ENCODE measurements around the gene FKBP8.
"Not testable (repeated sequence)": the region's sequence is repeated elsewhere in the genome, so short reads cannot be mapped to it uniquely, and the experiment has no call there.

The FKBP8 gene

DNA sequence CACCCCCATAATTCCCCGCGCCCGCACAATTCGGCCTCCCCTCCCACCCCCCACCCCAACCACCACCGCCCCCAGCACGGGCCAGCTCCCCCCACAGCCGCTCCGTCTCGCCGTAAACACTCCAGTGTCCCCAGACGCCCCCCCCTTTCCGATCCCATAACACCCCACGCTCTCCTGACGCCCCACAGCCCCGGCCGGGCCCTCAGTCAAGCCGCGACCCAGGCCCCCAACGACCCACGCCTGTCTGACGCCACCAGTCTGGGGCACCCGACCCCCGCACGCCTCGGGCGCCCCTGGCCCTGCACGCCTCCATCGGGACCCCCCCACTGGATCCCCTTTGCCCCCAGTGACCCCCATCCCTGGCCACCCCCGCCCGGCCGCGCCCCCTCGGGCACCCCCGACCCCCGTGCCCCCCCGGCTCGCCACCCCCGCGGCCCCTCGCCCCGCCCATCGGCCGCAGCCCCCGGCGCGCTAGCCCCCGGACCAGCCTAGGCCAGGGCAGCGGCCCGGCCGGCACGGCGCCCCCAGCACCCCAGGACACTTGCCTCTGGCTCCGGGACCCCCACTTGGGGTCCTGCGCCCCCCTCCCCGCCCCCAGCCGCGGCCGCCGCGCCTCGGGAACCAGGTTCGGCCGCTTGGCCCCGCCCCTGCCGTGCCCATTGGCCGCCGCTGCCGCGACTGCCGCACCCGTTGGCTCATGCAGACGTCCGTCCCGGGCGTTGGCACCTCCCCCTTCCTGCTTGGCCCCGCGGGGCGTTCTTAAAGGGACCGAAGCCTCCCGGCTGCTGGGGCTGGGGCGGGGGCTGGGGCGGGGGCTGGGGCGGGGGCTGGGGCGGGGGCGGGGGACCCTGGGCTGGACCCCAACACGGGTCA, at the start of gene FKBP8:
FKBP8 (minus strand) TSS at position 633 of the 873 bp plus-strand sequence. CDS start 1,603 bp downstream, outside the sequence.
- peak; percentile 96 for DNase-seq

DNA sequence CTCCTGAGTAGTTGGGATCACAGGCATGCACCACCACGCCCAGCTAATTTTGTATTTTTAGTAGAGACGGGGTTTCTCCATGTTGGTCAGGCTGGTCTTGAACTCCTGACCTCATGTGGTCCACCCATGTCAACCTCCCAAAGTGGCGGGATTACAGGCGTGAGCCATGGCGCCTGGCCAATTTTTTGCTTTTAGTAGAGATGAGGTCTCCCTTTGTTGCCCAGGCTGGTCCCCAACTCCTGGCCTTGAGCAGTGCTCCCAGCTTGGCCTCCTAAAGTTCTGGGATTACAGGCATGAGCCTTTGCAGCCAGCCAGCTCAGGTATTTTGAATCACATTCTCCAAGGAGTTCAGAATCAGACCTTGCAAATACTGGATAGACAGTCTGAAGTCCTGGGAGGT, 49.4 kb upstream of the FKBP8 start:
- not testable (repeated sequence) for DNase-seq

DNA sequence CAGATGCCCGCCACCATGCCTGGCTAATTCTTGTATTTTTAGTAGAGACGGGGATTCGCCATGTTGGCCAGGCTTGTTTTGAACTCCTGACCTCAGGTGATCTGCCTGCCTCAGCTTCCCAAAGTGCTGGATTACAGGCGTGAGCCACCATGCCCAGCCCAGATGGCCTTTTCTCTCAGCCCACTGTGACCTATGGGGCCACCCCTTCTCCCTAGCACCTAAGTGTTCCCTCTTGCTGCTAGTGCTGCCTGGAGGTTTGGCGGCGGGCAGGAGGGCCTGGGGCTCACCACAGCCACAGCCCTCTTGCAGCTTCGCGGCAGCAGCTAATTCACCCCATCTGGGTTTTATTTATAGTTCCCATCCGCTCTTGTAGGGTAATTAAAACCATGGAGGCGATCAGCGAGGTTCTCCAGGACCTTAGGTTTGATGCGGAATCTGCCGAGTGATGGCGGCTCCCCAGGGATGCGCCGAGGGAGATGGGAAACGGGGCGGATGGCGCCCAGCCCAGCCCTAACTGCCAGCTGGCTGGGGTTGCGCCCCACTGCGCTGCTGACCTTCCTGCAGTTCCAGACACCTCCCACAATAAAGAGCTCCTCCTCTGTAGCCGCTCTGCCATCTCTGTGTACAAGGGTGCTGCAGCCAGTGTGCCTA, 48.5 kb upstream of the FKBP8 start:
- no peak for DNase-seq

DNA sequence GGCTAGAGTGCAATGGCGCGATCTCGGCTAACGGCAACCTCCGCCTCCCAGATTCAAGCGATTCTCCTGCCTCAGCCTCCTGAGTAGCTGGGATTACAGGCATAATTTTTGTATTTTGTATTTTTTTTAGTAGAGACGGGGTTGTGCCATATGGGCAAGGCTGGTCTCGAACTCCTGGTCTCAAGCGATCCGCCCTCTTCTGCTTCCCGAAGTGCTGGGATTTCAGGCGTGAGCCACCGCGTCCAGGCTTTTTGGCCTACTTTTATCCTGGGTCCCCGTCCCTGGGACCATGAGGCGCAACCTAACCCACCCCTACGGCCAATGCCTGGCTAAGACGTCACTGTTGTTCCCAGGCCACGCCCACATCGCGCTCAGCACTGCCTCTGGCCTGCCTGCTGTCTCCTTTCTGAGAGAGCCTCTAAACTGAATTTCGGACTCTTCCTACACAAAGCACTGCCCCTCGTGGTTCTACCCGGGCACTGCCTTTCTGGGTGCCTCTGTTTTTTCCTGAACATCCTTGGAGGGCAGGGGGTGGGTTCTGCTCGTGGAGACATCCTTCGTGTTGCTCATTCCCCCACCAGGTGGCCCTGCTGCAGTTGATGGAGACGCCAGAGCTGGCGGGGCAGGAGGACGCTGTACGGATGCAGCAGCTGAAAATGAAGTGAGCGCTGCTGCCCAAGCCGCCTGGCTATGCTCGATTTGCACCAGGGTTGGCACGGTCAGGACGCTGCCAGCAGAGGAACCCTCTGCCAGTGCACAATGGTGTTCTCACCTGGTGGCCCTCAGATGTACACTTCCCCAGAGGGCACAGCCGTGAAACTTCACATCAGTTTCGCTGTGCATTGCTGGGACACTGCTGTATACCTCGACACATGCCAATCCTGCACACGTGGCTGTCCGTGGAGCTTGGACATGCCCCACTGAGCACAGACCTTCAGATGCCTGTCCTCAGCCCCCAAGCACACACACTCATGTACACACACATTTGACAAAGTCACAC, 47.2 kb upstream of the FKBP8 start:
- no peak for DNase-seq

DNA sequence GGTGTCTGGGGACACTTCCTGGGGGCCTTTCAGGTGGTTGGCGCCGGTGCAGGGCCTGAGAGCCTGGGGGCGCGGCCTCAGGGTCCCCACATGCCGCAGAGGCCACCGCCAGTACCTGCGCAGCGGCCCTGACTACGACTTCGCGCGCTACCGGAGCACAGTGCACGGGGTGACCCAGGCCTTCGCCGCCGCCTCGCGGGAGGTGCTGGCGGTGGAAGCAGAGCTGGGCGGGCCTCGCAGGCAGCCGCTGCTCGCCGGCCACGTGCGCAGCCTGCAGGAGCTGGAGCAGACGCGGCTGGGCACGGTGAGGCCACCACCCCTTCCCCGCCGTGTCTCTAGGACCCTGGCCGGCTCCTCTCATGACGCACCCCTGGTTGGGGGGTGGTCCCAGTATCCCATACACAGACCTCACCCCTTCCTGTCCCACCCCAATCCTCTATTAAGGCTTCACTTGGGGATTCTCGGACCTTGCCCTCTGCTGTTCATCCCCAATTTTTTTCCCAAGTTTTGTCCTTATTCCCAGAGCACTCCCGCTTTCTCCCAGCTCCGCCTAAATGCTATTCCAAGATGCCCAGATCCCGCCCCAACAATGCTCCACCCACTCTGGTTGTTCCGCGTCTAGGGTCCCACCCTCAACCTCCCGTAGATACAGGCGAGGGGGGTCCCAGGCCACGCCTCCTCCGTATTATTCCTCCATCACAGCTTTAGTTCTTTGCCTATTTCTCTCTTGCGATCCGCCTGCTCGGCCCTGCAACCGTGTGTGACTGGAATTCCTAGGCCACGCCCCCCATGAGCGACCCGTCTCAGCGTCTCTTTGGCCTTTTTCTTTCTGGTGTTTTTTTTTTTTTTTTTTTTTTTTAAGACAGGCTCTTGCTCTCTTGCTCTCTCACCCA, 46.3 kb upstream of the FKBP8 start:
- DNase-seq: peak; percentile 74

DNA sequence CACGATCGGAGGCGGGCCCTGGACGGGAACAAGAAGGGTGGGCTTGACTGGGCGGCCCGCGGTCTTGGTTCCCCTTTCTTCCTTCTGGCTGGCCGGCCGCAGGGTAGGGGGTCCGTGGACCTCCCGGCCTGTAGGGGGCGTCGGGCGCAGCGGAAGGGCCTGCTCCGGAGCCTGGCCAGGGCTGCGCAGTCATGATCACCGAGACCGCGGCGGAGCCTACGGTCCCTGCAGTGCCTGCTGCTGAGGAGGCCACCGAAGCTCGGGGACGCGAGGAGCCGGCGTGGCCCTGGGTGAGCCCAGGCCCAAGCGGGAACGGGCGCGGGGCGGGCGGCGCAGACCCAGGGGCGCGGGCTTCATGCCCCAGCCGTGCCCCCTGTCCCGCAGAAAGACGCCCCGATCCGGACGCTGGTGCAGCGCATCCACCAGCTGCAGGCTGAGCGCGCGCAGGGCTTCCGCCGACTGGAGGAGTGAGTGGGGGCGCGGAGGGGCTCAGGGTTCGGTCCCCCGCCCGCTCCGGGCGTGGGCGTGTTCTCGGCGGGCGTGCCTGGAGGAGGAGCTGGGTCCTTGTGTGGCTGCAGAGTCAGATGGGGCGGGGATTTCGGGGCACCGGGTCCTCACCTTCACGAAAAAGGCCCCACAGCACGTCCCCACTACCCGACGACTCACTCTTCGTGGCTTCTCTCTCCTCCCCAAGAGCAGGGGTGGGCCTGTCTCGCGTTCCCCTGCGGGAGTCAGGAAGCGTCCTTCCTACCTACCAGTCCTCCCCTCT, 45.4 kb upstream of the FKBP8 start, which contains the start of gene REX1BD:
REX1BD (plus strand) TSS at position 188 of the 769 bp plus-strand sequence; CDS start at position 192, 4 bp downstream.
- DNase-seq: peak; percentile 90

DNA sequence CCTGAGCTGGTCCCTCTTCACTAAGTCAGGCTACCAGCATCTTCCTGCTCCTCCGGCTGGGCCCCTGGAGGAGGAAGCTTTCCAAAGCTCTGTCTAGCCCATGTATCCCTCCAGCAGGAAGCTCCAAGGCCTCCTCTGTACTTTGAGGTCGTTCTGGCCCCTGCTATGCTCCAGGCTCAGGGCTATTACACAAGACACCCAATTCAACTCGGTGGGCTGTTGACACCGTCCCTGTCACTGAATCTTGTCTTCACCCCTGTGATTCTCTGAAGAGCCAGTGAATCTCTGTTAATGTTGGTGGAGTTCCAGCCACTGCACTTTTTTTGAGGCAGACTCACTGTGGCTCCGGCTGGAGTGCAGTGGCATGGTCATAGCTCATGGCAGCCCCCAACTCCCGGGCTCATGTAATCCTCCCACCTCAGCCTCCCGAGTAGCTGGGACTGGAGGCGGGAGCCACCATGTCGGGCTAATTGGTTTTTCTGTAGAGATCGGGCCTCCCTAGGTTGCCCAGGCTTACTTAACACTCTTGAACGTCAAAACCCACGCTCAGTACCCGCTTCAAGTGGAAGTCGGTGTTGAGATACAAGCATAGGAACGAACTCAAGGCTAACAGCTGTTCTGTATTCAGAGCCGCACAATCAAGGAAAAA, 44.7 kb upstream of the FKBP8 start:
- DNase-seq: no peak

DNA sequence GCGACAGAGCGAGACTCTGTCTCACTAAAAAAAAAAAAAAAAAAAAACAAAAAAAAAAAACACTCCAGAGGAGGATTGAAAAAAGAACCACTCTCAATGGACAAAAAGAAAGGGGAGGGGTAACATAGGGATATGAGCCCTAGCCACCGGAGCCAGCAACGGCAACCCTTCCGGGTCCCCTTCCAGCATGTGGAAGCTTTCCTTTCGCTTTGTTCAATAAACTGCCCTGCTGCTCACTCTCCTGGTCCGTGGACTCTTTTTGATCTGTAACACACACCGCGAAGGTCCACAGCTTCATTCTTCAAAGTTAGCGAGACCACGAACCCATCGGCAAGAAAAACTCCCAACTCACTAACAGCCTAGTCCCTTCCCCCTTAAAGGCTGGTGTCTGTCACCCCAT, 44.2 kb upstream of the FKBP8 start:
- DNase-seq: no peak

DNA sequence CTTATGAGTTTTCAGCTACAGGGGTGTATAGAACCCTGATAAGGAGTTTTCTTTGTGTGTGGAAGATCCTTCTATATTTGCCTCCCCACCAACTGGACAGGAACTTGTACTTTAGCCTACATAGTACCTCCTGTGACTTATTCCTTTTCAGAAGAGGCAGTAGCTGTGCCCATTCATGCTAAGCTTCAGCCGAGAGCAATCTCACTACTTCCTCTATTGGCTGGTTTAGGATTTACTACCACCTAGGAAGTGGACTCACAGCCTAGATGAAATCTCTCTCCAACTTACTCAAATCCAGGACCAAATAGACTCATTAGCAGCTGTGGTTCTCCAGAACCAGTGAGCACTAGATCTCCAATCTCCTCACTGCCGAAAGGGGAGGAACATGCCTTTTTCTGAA, 42.9 kb upstream of the FKBP8 start:
- DNase-seq: no peak

DNA sequence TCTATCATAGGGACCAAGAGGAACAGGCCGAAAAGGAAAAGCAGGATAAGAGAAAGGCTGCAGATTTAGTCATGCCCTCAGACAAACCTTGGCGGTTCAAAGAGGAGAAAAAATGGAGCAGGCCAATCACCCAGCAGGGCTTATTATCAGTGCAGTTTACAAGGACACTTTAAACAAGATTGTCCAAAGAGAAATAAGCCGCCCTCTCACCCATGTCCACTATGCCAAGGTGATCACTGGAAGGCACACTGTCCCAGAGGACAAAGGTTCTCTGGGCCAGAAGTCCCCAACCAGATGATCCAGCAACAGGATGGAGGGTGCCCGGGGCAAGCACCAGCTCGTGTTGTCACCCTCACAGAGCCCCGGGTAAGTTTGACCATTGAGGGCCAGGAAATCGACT, 36.9 kb upstream of the FKBP8 start:
- no peak for DNase-seq

DNA sequence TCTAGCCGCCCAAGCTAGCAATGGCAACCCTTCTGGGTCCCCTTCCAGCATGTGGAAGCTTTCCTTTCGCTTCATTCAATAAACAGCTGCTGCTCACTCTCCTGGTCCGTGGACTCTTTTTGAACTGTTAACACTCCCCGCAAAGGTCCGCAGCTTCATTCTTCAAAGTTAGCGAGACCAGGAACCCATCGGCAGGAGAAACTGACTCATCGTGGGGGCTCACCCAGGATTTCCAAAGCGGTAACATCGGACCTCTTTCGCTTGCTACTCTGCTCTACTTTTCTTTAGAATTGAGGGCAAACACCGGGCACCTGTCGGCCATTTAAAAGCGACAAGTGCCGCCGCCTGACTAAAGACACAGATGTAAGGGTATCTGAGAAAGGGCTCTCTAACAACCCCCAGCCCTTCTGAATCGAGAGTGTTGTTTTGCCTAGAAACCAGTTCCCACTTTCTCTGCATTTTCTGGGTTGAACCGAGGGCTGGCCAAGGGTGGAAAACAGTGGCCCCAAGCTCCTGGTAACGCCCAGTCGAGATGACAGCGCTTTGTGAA, 34.1 kb upstream of the FKBP8 start:
- DNase-seq: no peak

DNA sequence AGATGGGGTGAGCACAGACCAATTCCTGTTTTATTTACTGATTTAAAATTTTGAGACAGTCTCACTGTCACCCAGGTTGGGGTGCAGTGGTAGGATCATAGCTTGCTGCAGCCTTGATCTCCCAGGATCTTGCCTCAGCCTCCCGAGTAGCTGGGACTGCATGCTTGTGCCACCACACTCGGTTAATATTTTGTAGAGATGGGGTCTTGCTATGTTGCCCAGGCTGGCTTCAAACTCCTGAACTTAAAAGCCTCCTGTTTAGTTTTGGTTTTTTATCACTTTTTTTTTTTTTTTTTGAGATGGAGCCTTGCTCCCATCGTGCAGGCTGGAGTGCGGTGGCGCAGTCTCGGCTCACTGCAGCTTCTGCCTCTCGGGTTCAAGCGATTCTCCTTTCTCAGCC, 33.0 kb upstream of the FKBP8 start:
- no peak for DNase-seq

DNA sequence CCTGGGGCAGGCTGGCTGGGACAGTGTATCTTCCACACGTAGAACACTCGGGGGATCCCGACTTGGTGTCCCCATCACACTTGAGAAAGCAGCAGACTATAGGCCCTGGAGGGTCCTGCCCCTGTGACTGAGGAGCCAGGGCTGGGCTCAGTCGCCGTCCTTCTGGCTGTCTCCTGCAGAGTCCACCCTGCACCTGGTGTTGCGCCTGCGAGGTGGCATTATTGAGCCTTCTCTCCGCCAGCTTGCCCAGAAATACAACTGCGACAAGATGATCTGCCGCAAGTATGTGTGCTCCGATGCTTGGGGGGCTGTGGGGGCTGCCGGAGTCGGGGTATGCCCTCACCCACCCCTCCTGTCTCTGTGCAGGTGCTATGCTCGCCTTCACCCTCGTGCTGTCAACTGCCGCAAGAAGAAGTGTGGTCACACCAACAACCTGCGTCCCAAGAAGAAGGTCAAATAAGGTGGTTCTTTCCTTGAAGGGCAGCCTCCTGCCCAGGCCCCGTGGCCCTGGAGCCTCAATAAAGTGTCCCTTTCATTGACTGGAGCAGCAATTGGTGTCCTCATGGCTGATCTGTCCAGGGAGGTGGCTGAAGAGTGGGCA, 31.4 kb upstream of the FKBP8 start:
- DNase-seq: no peak

DNA sequence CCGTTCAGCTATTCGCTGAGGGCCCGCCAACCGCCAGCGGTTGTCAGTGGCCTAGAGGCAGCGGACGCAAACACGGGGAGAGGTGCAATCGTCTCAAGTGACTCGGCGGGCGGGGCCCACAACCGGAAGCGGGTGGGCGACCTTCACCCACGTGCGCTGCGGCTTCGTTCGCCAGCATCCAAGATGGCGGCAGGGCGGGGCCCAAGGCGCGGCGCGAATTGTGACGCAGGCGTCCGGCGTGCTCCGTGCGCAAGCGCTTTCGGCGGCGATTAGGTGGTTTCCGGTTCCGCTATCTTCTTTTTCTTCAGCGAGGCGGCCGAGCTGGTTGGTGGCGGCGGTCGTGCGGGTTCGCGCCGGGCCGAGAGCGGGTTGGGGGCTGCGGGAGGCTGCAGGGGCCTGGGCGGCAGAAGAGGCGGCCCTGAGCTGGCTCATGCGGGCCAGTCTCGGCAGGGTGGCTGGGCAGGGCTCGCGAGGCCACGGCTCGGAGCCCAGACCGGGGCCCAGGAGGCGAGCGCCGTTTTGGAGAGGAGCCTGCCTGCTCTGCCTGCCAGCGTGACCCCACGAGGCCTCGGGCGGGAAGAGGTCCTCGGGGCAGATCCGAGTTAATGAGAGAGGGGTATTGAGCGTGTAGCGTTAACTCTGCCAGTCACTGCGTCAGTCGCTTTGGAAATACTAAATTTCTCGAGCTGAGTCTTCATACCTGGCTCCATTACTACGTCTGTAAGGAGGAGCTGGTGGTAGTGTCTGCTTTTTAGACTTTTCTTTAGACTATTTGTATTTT, 28.4 kb upstream of the FKBP8 start, which contains the start of gene UBA52:
UBA52 (plus strand) TSS at position 294 of the 781 bp plus-strand sequence. CDS start 1,444 bp downstream, outside the sequence.
- DNase-seq: peak; percentile 99

DNA sequence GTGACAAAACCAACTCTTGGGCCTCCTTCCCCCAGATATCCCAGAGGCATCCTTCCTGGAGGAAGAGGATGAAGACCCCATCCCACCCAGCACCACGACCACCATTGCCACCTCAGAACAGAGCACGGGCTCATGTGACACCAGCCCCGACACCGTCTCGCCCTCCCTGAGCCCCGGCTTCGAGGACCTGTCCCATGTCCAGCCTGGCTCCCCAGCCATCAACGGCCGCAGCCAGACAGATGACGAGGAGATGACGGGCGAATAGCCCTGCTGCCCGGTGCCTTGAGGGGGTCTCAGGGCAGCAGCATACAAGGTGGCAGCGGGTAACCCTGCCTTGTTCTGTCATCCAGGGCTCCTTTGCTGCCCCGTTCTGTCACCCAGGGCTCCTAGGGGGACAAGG, 25.0 kb upstream of the FKBP8 start:
- no peak for DNase-seq

DNA sequence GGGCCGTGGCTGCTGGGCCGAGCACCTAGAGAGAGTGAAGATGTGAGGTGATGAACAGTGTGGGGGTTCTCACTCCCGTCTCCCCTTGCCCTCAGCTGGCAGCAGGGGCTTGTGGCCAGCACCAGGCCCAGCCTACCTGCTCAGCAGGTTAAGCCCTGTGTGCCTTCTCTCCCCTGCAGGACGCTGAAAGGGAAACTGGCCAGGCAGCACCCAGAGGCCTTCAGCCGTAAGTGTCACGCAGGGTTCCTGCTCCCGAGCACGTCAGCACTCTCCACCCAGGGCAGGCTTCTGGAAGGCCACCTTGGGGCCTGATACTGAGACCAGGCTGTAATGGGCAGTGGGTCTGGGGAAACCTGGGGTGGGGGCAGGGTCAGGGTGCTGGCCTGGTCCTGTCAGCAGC, 23.6 kb upstream of the FKBP8 start:
- no peak for DNase-seq

DNA sequence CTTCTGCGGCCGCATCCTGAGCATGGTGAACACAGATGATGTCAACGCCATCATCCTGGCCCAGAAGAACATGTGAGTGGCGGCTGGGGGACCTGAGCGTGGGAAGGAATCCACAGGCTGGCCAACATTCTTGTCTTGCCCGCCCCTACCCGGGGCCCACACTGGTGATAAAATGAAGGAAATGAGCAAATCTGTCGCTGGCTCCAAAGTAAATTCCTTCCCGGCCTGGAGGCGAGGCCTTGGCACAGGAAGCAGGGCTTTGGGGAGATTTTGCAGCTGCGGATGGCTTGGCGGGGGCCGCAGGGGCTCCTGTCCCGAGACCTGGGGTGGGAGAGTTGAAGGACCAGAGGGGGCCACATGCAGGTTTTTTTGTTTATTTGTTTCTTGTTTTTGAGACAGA, 18.7 kb upstream of the FKBP8 start:
- no peak for DNase-seq

DNA sequence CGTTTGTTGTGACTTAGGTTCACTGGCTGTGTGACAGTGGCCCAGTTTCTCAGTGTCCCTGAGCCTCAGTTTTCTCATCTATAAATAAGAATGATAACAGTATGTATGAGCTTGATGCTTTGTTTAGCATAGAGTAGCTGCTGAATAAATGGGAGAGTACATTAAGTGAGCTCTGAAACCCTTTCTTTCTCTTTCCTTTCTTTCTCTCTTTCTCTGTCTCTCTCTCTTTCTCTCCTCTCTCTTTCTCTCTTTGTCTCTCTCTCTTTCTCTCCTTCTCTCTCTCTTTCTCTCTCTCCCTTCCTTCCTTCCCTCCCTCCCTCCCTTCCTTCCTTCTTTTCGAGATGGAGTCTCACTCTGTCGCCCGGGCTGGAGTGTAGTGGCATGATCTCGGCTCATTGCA, 16.3 kb upstream of the FKBP8 start:
- no peak for DNase-seq

DNA sequence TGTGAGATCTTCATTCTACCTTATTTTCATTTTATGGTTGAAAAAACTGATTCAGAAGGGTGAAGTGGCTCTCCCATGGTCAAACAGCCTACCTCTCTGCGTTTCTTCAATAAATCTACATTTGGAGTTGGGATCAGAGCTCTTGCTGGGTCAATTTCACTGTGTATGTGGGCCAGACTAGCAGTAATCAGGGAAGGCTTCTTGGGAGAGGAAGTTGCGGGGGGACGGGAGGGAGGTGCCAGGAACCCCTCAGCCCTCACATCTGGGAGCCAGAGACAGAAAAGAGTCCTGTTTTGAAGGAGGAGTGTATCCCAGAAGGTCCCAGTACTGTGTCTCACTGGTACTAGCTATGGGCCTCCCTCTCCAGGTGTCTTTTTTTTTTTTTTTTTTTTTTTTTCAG, 15.2 kb upstream of the FKBP8 start:
- DNase-seq: no peak
